Middle frontal gyrus (tissue), 1 donor: ENCODE measurements around the gene BLZF1.
A peak's percentile ranks its signal among the peaks of the same experiment; 100 is the strongest.
"Not testable (repeated sequence)": the region's sequence is repeated elsewhere in the genome, so short reads cannot be mapped to it uniquely, and the experiment has no call there.

Experiments
- DNase-seq: peaks from one replicate; pipeline ENCODE4 v3.0.0-alpha.2; 2015; ENCODE audit warnings: low spot score; ENCODE audit errors: extremely low spot score

BLZF1 gene, protein sequence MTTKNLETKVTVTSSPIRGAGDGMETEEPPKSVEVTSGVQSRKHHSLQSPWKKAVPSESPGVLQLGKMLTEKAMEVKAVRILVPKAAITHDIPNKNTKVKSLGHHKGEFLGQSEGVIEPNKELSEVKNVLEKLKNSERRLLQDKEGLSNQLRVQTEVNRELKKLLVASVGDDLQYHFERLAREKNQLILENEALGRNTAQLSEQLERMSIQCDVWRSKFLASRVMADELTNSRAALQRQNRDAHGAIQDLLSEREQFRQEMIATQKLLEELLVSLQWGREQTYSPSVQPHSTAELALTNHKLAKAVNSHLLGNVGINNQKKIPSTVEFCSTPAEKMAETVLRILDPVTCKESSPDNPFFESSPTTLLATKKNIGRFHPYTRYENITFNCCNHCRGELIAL

DNA sequence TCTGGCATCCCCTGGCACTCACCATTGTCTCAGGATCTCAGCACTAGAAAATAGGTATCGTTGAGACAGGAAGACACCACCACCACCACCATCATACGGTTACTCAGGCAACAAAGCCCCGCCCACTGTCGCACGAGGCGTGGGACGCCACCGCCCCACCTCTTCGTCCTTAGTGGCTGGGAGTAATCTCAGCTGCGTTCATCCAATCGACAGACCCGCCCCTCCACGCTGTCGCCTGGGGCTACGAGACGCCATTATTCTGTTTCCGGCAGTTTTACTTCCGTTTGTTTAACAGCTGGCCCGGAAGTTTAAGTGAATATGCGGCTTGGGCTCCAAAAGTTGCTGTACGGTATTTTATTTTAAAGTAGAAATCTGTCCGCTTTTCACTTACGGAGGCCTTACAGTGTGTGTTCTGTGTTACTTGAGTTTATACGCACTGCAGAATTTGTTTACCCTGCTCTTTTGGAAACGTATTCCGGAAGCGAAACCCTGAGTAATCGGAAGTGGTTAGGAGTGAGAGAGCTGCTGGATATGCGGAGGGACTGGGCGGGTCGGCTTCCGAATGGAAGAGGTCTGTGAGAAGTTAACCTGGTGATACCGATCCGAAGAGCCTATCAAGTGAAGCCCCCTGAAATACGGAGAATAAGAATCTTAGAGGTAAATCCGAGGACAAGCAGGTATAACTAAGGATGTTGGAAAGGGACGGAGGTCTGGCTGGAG lies at the start of gene BLZF1, which contains the start of gene NME7:
Gene BLZF1 (plus strand): TSS at position 510 of the 720 bp plus-strand sequence. CDS start 1,328 bp downstream, outside the sequence.
Gene NME7 (minus strand): TSS at position 112 of the 720 bp plus-strand sequence. CDS start 87 bp downstream, at position 25.
- peak; percentile 93 for DNase-seq

DNA sequence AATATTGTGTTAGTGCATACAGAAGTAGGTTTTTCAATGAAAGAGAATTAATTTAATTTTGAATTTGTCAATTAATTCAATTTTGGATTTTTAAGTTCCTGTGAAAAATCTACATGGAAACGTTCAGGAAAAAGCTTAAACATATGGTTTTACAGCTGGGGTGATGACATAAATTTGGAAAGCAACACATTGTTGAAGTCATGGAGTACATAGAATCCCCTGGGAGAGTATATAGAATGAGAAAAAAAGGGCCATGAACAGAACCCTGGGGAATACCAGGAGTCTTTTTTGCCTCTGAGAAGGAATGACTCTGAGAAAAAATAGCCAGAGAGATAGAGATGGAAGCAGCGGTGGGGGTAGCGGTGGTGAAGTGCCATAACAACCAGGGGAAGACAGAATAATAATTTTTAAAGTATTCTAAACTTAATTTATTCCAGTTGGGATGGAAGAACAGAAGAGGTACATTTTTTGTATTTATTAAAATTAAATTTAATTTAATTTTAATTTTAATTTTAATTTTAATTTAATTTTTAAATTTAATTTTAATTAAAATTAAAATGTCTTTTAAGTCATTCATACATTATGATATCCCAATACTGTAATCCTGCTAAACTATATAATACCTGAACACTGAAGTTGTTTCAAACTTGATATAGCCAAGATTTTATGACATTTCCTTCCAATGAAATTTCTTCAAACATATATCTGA lies 49.3 kb upstream of the BLZF1 start:
- DNase-seq, result no peak

DNA sequence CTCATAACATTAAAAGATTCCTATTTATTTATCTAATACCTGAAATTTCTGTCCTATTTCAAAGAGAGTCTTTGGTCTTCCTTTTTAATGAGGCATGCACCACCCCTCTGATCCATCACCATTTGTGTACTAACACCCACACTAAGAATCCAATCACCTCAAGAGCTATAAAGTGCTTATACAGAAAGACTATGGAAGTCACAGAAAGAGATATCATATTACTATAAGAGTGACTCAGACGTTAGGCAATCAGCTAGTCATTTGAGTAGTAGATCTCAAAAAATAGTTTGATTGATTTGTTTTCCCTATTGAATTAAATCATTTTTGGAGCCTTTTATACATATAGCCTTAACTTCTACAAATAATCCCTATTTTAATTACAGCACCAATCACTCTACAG lies 46.5 kb upstream of the BLZF1 start:
- no peak for DNase-seq

DNA sequence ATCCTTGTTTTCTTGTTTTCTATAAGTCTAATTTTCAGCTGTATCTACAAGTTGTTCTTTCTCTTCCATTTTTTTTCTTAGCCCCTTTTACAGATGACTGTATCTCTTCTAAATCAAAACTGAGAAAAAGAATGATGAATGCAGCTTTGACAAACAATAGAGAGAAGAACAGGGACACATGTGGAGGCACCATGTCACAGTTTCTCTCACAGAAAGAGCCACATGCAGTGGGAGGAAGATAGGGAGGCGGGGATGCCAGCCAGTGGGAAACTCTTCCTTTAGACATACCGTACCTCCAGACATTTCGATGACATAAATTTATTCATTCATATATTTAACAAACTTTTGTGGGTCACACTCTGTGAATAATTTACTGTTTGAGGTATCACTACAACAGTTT lies 45.9 kb upstream of the BLZF1 start:
- DNase-seq, result no peak

DNA sequence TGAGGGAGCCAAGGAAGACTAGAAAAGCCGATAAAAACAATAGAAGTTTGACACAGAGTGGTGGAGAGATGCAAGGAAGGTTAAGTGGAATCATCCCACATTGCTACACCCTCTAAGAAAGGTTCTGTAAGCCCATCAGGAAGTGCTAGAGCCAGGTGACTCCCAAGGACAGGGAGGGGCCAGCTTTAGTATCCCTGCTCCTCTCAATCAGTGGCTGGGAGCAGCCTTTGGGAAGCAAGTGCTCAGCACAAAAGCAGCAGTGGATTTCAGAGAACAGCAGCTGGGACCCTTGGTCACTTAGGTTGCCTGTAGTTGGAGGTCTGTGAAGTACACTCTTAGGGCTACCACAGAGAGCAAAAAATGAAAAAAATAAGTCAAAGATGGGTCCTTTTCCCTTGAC lies 42.9 kb upstream of the BLZF1 start:
- DNase-seq, result no peak

DNA sequence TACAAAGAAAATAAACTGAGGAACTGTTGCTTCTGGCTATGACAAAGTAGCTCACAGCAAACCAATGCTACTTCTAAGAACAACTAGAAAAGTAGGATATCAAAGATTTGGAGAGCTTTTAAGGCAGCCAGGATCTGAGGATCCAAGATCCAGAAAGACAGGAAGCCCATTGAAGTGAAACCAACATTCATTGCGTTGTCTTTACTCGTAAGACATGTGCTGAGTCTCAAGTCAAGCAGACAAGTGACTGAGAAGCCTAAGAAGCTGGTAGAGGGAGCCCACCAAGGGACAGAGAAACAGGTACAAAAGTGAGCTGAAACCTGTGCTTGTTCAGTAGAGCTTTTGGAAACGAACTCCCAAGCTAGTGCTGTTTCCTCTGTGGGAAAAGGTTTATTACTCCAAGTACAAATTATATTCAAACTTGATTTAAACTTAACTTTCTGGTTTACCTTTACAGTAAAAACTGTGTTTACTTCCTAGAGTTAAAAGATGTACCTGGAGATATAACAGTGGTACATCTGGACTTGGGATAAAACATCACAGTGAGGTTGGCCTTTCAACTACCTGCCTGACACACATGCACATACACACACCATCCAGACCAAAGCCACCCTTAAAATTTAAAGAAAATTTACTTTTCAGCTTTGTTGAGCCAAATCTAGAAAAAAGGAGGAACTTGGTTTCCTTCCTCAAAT lies 41.6 kb upstream of the BLZF1 start:
- no peak for DNase-seq

DNA sequence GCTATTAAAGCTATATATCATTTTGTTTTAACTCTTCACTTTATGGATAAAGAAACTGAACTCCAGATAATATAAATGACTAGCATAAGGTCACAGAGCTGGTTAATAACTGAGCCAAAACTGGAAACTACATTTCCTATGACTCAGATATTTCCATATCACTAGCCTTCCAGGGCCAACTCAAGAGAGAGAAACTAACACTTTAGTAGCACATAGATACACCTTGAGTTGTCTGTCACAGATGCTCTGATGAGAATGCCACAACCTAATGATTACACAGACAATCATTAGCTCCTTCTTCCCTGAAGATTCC lies 41.1 kb upstream of the BLZF1 start:
- no peak for DNase-seq

DNA sequence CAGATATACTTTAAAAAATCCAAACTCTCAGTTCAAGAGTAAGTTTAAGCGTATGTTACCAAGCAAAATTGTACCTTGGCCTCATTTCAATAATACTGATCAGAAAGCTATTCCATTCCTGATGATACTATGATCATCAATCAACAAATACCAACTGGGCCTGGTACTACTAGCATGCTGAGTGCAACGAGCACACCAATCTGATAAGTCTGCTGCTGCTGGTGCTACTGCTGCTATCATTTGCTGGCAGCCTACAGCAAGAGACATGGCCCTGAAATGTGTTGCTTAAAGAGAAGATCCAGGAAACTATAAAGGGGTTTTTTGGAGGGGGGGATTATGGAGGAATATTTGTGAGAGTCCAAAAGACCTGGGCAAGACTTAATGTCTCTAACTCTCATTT lies 40.1 kb upstream of the BLZF1 start:
- no peak for DNase-seq

DNA sequence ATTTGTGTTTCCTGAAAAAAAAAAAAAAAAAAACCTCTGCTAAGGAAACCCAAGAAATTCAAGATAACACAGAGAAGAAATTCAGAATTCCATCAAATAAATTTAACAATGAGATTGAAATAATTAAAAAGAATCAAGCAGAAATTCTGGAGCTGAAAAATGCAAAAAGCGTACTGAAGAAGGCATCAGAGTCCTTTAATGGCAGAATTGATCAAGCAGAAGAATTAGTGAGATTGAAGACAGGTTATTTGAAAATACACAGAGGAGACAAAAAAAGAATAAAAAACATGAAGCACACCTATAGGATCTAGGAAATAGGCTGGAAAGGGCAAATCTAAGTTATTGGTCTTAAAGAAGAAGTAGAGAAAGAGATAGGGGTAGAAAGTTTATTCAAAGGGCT lies 38.6 kb upstream of the BLZF1 start:
- no peak for DNase-seq

DNA sequence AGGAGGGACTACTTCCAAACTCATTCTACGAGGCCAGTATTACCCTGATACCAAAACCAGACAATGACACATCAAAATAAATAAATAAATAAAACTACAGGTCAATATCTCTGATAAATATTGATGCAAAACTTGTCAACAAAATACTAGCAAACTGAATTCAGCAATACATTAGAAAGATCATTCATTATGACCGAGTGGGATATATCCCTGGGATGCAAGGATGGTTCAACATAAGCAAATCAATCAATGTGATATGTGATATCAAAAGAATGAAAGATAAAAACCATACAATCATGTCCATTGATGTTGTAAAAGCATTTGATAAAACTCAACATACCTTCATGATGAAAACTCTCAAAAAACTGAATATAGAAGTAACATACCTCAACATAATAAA lies 37.1 kb upstream of the BLZF1 start:
- DNase-seq, result no peak

DNA sequence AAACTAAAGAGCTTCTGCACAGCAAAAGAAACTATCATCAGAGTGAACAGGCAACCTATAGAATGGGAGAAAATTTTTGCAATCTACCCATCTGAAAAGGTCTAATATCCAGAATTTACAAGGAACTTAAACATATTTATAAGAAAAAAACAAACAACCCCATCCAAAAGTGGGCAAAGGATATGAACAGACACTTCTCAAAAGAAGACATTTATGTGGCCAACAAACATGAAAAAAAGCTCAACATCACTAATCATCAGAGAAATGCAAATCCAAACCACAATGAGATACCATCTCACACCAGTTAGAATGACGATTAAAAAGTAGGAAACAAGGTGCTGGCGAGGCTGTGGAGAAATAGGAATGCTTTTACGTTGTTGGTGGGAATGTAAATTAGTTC lies 33.3 kb upstream of the BLZF1 start:
- not testable (repeated sequence) for DNase-seq

DNA sequence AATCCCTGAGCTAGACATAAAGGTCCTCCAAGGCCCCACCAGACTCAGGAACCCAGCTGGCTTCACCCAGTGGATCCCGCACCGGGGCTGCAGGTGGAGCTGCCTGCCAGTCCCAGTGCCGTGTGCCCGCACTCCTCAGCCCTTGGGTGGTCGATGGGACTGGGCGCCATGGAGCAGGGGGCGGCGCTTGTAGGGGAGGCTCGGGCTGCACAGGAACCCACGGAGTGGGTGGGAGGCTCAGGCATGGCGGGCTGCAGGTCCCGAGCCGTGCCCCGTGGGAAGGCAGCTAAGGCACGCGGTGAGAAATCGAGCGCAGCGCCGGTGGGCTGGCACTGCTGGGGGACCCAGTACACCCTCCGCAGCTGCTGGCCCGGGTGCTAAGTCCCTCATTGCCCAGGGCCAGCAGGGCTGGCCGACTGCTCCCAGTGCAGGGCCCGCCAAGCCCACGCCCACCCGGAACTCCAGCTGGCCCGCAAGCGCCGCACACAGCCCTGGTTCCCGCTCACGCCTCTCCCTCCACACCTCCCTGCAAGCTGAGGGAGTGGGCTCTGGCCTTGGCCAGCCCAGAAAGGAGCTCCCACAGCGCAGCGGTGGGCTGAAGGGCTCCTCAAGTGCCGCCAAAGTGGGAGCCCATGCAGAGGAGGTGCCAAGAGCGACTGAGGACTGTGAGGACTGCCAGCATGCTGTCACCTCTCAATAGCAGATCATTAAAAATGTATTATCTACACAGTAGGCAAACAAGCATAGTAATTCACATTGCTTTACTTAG lies 30.9 kb upstream of the BLZF1 start:
- not testable (repeated sequence) for DNase-seq

DNA sequence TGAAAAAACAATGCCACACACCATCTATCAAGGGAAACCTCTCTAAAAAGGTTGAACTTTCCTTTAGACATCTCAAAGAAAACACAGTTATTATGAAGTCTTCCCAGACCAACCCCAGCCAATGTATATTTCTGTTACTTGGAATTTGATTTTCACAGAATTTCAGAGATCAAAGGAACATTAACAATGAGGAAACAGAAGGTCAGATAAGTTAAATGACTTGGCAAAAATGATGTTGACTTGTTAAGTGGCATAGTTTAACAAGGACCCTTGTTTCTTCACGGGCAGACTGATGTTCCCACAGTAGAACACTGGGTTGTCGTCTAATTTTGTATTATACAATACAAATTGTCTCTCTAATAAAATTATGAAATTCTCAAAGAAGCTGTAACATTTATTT lies 29.4 kb upstream of the BLZF1 start:
- no peak for DNase-seq

DNA sequence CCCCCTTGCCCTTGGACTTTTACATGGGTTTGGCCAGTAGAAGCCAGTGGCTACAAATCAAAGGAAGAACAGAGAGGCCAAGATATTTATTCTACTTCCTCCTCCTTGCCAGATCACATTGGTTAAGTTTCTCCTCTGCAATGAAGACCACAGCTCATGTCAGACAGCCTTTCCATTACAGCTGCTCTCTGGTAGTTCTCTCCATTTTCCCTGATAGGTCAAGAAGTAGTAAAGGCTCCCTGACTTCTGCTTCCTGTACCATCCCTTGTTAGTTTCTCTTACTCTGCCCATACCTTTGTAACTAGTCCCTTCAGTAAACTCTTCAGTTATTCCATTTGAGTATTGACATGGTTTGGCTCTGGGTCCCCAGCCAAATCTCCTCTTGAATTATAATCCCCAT lies 28.2 kb upstream of the BLZF1 start:
- no peak for DNase-seq

DNA sequence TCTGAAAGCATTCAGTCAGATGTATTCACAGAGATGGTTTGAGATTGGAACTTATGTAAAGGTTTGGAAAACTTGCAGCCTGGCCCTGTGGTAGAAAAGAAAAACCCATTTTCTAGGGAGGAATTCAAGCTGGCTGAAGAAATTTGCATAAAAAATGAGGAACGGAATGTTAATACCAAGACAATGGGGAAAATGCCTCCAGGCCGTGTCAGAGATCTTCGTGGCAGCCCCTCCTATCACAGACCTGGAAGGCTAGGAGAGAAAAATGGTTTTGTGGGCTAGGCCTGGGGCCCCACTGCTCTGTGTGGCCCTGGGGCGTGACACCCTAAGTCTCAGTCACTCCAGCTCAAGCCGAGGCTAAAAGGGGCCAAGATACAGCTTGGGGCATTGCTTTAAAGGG lies 27.1 kb upstream of the BLZF1 start:
- no peak for DNase-seq

DNA sequence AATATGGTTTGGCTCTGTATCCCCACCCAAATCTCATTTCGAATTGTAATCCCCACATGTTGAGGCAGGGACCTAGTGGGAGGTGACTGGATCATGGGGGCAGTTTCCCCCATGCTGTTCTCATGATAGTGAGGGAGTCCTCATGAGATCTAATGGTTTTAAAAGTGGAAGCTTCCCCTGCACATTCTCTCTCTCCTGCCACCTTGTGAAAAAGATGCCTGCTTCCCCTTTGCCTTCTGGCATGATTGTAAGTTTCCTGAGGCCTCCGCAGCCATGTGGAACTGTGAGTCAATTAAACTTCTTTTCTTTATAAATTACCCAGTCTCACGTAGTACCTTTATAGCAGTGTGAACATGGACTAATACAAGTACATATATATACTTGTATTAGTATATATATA lies 25.9 kb upstream of the BLZF1 start:
- not testable (repeated sequence) for DNase-seq

DNA sequence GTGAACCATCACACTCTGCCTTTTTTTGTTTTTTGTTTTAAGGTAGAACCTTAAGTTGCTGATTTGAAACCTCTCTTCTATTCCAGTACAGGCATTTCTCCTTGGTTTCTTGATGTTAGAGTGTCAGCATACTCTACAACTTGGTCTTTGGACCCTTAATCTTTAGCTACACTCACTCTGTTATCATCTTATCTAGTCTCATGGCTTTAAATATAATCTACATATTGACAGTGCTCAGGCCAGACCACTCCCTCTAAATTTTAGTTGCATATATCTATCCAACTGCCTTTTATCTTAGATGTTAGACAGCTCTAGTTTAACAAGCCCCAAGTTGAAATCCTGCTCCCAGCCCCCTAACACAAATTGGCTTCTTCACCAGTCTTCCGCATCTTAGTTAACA lies 22.5 kb upstream of the BLZF1 start:
- DNase-seq, result no peak

DNA sequence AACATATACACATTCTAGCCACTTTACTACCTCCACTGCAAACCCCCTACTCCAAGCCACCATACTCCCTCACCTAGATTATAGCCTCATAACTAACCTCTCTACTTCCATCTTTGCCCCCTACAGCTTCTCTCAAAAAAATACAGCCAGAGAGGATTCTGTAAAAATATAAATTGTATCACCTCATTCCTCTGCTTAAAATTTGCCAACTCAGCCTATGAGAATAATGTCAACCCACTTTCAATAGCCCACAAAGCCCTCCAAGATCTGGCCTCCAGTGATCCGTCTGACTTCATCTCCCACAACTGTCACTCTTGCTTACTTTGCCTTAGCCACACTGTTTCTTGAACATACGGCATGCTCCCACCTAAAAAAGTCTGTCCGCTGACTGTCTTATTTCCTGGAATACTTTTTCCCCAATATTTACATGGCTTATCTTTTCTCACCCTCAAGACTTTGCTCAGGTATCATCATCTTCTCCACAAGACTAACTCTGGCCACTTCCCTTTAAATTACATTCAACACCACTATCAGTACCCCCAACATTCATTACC lies 21.9 kb upstream of the BLZF1 start:
- DNase-seq, result no peak

DNA sequence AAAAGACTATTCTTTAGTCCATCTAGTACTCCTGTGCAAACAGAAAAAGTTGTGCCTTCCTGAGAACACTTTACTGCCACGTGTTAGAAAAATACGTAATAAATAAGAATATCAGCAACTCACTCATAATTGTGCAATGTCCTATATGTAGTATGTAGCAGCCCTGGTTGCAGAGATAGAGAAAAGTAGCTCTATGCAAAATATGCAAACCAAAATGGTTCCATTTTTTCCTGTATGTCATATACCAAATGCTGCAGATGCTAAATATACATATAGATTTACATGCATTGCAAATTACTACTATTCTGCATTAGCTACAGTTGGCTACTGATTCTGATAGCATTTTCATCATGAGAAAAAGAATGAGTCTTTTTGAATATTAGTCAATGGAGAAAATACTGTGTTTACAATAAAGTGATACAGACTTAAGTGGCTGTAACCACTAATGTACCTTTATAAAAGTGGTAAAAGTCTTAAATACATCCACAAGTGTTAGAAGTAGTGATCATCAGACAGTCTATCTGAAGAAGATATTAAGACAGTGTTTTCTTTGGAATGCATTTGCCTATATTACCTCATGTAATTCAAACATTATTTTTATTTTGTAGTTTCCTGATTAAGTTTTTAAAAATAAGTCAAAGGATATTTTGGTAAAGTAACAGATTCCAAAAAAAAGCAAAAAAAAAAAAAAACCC lies 20.2 kb upstream of the BLZF1 start:
- no peak for DNase-seq
